Measurements from ENCODE around the gene CADPS2.

CADPS2 gene

DNA sequence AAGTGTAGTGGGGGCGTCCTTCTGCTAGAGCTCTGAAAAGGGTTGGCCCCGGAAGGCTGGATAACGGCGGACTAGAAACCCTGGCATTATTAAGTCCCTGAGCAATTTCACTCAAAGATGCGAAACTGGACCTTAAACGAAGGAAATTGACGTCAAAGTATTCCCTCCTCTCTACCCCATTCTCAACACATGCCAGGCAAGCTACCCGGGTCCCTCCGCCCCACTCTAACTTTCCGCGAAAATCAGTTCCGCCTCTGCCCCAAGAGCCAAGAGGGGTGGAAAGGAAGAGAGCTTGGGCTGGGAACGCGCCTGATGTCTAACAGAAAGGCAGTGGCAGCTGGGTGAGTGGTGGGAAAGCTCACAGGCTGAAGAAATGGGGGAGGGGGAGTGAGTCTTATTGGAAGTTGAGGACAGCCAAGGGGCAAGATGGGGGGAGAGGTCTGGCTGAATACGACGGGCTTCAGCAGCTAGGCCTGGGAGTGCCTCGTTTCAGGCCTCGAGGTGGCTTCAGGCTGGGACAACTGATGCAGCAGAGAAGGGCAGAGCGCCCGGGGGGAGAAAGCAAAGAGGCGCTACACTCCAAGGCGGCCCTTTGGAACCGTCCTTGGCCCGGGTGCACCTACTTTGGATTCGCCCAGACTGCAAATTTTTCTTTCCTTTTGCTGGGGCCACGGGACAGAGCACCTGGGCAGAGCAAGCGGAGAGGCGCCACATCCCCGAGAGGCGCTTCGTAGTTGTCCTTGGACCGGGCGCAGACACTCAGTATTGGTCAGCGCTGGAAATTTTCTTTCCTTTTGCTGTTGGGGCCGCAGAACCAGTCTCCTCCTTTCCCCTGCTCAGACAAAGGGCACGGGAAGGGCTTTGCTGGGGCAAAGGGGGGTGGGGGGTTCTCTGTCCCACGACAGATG lies 579.7 kb downstream of the CADPS2 start:
- TF ChIP-seq ZNF274 (IDR thresholded peaks at IDR 0.05; ENCODE audit: low read depth, low read length), result no peak

DNA sequence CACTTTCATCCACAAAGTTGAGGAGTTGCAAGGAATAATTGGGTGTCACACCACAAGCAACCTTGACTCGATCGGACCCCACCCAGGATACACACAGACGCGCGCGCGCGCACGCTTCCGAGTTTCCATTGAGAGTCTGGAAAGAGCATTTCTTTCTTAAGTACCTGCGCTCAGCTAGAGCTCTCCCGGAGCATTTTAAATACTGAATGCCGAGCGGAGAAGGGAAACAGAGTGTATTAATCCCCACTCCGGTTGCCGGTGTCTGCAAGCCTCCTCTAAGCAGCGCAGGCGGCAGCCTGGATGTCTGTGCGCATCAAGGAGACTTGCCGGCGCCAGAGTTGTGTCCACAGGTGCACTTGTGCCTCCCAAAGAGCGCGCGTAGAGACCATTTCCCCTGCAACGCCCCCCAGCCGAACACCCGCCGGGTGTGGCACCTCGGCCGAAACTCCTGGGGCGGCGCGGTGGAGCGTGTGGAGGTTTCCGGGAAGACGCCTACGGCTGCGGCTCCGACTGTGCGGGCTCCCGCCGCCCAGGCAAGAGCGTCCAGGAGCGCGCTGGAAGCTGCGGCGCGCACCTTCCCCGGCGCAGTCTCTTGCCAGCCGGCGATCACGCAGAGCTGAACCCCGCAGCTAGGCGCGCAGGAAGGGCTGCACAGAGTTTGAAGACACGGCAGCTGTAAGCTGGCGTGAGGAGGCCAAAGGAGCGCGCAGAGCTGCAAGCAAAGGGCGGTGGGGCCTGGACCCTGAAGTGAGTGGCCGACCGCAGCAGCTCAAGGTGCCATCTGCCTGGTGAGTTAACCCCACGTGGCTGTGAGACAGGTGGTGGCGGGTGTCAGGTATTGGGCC lies 580.6 kb downstream of the CADPS2 start:
- no peak for TF ChIP-seq ZNF274 (IDR thresholded peaks at IDR 0.05; ENCODE audit: low read depth, low read length)

More for the DNA sequence above, 579.7 kb downstream of the CADPS2 start:
- H3K4me3 ChIP-seq (ENCODE audit: low read length), result no peak overlapping the region

DNA sequence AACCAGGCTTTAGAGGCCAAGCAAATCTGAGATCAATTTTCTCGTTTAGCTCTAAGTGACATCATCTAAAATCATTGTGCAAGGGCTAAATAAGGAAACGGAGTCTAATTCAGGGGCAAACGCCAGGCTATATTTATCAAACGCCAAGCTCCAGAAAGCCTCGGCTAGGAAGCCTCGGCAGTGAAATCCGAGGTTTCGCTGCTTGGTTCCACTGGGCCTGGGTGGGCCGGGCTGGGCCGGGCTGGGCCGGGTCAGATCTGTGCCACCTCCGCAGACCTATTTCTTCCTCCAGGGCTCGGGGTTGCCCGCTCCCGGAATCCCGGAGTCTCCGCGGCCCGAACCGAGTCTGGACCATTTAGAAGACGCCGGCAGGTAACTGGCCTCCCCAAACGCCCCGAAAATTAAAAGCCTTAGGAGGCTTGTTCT lies 581.3 kb downstream of the CADPS2 start:
- no peak for TF ChIP-seq ZNF274 (IDR thresholded peaks at IDR 0.05; ENCODE audit: low read depth, low read length)
- H3K4me3 ChIP-seq (ENCODE audit: low read length), result no peak overlapping the region; the same call in 1 of the 2 replicates

More for the DNA sequence above, 580.6 kb downstream of the CADPS2 start:
- no peak overlapping the region; the same call in 1 of the 2 replicates for H3K4me3 ChIP-seq (ENCODE audit: low read length)

DNA sequence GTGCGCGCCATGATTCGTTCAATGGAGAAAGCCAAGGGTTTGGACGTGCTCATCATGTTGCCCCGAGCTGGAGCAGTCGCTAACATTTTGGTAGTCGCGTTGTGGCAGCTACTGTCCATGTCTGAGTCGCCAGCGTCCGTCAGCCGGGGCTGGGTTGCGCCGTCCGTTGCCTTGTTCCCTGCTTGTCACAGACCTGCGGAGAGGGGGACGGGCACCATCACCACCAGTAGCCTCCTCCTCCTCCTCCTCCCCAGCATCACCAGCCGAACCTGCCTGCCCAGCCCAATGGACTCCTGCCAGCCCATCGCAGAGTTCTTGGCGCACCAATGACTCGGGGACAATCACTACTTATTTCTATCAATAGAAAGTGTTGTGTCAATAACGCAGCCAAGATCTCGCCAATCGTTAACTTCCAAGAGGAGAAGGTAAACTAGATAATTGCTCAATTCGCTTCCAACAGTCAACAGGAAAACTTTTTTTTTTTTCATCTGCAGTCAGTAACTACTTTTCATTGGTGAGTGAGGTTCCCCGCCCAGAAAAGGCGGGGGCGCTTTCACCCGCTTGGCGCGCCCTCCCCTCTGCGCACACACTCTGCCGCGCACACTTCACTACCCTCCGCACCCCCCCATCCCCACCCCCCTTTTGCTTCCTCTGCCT lies 581.8 kb downstream of the CADPS2 start, which contains the start of gene FEZF1:
FEZF1 (minus strand) TSS at position 432 of the 657 bp plus-strand sequence; CDS start at position 119, 313 bp downstream.
- H3K4me3 ChIP-seq (ENCODE audit: low read length), result no peak within 1 kb of the TSS; the same call in 1 of the 2 replicates
- no peak for TF ChIP-seq ZNF274 (IDR thresholded peaks at IDR 0.05; ENCODE audit: low read depth, low read length)

DNA sequence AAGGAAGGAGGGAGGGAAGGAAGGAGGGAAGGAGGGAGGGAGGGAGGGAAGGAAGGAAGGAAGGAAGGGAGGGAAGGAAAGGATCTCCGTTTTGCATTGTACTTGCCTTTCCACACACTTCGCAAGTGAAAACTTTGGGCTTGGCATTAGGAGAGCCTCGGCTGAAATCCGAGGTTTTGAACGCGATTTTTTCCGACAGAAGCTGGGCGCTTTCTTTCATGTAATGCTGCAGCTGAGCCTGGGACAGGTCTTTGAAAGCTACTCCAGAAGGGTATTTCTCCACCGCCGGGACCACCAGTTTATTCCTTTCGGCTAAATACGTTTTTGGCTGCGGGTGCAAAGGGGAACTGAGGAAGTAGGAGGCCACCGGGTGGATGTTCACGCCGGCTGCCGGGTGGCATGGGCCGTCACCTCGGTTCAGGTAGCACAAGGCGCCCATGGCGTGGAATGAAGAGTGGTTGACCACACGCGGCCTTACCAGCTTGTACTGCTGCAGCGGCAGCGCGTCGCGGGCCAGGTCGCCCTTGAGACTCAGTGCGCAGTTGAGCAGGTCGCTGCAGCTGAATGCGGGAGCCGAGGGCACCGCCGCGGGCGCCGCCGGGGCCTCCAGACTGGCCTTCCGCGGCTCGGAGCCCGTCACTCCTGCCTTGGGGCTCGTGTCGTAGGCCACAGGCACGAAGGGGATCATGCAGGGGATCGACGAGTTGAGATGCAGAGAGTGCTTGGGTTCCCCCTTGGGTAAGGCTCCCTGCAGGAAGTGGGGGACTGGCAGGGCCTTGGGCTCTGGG lies 582.5 kb downstream of the CADPS2 start:
- no peak for TF ChIP-seq ZNF274 (IDR thresholded peaks at IDR 0.05; ENCODE audit: low read depth, low read length)
- no peak overlapping the region for H3K4me3 ChIP-seq (ENCODE audit: low read length)

DNA sequence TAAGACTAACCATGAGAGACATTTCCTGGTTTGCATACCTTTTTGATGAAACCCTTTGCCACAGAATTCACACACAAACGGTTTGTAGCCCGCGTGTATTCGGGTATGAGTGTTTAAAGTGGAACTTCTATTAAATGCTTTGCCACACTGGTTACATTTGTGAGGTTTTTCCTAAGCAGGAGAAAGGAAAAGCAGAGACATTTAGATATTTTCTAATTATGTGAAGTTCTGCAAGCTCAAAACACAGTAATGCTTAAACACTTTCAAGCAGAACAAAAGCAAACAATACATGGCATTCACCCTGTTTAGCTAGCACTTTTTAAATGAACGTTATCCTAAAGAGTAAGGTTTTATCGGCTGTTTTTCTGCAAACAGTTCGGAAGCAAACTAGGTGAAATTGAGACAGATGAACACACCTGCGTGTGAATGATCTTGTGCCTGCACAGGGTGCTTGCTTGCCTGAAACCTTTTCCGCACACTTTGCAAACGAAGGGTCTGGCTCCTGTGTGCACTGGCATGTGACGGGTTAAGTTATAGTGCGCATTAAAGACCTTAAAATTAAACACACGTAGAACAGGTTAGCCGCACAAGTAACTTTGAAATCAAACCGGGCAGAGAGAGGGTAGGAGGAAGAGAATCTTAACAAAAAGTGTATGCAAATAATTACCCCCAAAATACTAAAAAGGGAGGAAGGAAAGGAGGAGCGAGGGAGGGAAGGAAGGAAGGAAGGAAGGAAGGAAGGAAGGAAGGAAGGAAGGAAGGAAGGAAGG lies 583.3 kb downstream of the CADPS2 start:
- no peak overlapping the region for H3K4me3 ChIP-seq (ENCODE audit: low read length)

DNA sequence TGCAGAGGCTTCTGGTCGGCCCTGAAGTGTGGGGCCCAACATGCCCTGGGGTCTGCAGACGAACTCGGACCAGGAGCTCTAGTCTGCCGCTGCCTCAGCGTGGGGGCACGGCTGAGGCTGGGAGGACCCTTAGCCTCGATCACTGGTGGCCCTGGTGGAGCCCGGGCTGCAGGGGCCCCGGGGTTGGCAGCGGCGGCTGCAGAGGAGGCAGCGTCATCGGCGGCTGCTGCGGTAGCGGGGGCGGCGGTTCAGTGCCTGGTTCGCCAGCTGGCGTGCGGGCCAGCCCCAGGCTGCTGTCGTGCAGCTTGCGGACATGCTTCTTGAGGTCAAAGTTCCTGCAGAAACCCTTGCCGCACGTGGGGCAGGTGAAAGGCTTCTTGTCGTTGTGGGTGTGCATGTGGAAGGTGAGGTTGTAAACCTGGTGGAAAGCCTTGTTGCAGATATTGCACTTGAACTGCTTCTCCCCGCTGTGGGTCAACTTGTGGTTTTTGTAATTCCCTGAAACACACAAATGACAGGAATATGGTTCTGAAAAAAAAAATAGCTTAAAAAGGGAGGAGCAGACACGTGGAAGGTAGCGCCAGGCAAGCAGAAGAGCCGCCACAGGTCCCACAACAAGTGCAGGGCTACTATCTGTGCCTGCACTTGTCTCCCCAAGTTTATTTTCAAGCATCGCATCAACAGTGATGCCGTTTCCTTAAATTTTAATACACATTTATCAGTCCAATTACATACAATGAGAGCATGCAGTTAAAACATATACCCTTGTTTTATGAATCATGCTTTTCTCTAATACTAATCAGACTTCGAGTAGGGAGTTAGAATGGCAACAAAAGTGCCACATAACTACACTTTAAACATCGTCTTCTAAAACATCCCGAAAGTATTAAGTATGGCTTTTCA lies 584.2 kb downstream of the CADPS2 start:
- no peak for TF ChIP-seq ZNF274 (IDR thresholded peaks at IDR 0.05; ENCODE audit: low read depth, low read length)
- no peak overlapping the region for H3K4me3 ChIP-seq (ENCODE audit: low read length)

More for the DNA sequence above, 583.3 kb downstream of the CADPS2 start:
- TF ChIP-seq ZNF274 (IDR thresholded peaks at IDR 0.05; ENCODE audit: low read depth, low read length), result no peak

DNA sequence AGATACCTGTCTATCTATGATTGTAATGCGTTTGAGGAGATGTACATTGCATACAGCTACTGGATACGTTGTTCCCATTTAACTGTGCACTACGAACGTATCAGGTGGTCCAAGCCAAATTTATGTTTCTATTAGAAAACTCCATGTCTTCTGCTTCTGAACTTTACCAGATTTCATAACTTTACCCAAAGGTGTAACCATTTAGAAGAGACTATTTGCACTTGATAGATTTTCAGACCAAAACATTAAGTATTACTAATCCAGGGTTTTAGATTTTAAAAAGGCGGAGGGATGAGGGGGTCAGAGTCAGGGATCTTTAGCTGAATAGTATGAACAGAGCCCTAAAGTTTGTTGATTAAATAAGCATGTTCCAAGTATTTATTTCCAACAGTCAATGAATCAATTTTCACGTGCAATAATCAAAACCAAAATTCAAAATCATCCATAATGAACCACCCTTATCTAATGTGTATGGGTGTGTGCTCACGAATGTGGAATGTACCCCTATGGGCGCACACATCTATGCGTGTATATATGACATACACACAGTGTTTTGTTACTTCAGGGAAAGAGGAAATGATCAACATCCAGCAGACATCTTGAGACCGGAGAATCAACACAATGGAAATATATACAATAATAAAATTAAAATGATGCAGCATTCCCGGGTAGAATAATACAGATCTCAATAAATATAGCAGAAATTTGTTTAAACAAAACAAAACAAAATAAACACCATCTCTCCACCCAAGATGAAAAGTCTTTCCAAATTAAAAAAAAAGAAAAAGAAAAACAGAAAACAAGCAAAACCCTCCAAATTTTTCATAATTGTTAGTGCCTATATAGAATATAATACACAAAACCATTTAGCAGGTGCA lies 585.1 kb downstream of the CADPS2 start:
- H3K4me3 ChIP-seq (ENCODE audit: low read length), result no peak overlapping the region
- TF ChIP-seq ZNF274 (IDR thresholded peaks at IDR 0.05; ENCODE audit: low read depth, low read length), result no peak

DNA sequence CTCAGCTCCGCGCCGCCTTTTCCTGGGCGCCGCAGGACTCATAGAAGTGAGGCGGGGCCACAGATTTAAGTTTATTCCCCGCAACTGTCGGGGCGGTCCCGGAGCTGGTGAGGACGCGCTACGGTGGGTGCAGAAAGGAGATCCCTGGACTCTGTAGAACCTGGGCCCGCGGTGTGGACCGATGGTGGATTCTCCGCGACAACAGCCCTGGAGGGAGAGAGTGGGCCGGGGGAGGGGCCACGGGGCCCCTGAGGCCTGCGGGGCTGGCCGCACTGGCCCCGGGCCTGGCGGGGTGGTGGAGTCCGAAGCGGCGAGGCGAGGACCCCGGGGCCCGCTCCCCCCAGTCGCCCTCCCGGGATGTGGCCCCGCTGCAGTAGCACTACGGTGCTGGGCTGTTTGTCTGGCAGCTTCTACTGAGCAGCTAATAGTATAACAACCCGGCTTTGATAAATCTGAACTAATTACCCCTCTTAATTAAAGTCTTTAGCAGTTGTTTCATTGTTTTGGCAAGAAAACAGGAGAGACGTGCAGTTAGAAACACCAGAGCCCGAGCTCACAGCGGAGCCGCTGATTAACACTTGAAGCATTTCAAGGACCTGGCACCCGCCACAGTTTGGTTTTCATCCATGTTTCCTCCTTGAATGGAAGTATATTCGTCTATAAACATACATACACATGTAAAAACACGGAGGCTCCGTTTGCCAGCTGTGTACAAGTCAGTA lies 585.9 kb downstream of the CADPS2 start:
- TF ChIP-seq ZNF274 (IDR thresholded peaks at IDR 0.05; ENCODE audit: low read depth, low read length), result no peak
- H3K4me3 ChIP-seq (ENCODE audit: low read length), result no peak overlapping the region

DNA sequence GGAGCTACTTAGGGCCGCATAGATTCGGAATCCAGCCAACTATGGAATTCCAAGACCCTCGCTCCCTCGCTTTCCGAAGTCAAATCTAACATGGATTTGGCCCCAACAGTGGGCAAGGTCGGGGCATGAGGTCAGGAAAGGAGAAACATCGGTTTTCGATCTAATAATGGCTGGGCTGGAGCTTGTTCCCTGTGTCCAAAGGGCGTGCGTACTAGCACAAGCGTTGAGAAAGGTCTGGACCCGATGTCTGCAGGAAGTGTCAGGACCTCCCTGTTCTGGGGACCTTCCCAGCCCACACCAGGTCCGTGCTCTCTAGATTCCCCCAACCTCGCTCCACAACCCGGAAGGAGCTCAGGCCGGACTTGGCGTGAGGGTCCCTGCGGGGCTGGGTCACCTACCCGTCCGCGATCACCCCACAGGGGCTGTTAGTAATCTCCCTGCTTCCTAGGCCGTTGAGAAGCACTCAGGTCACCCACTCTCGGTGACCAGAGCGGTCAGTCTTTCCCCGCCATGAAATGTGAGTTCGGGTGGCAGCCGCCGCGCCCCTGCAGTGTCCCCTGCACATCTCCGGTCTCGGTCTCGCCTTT lies 586.5 kb downstream of the CADPS2 start:
- H3K4me3 ChIP-seq (ENCODE audit: low read length), result no peak overlapping the region
- no peak for TF ChIP-seq ZNF274 (IDR thresholded peaks at IDR 0.05; ENCODE audit: low read depth, low read length)
